Spleen (tissue), 11 donors: ENCODE results near the gene ALKBH6. TPM values are rescaled to one million over a fixed set of nuclear protein-coding genes. Genes with fewer than 3 reads are reported as not detected.
A peak's percentile ranks its signal among the peaks of the same experiment; 100 is the strongest.

ENCODE experiments used
- DNase-seq: peaks from one replicate; pipeline ENCODE4 v3.0.0-alpha.2; 2020
- H3K27ac ChIP-seq, 8 donors: fragments of 200-600 bp; sonication (generic) in 7 of 8; 1 replicate in 4 of 8; 2 replicates in 4 of 8; pipeline versions ENCODE4 v1.5.0 to v1.8.0; 2016 to 2021; ENCODE audit warnings: inconsistent platforms in 4 of 8, mild to moderate bottlenecking in 4 of 8, moderate library complexity in 1 of 8
- H3K27me3 ChIP-seq, 7 donors: fragments of 200-600 bp; sonication (generic) in 6 of 7; replicated peaks in 1 of 7; 1 replicate in 4 of 7; 2 replicates in 3 of 7; pipeline versions ENCODE4 v1.5.0 to v1.8.0; 2016 to 2021; ENCODE audit warnings: inconsistent platforms in 3 of 7, mild to moderate bottlenecking in 1 of 7
- H3K36me3 ChIP-seq, 6 donors: fragments of 200-600 bp; sonication (generic) in 5 of 6; 1 replicate in 4 of 6; 2 replicates in 2 of 6; pipeline versions ENCODE4 v1.5.0 to v1.8.0; 2016 to 2021; ENCODE audit warnings: inconsistent platforms in 2 of 6
- H3K4me1 ChIP-seq, 6 donors: fragments of 200-600 bp; sonication (generic) in 5 of 6; 1 replicate in 3 of 6; 2 replicates in 3 of 6; pipeline versions ENCODE4 v1.5.0 to v1.8.0; 2016 to 2021; ENCODE audit warnings: inconsistent platforms in 3 of 6
- H3K4me3 ChIP-seq, 8 donors: fragments of 200-600 bp; sonication (generic) in 7 of 8; 1 replicate in 4 of 8; 2 replicates in 4 of 8; pipeline versions ENCODE4 v1.5.0 to v1.8.0; 2016 to 2021; ENCODE audit warnings: inconsistent platforms in 4 of 8, mild to moderate bottlenecking in 4 of 8, moderate library complexity in 2 of 8
- H3K9me3 ChIP-seq, 8 donors: fragments of 200-600 bp; sonication (generic) in 7 of 8; 1 replicate in 4 of 8; 2 replicates in 4 of 8; pipeline versions ENCODE4 v1.5.0 to v1.8.0; 2016 to 2021; ENCODE audit warnings: inconsistent platforms in 4 of 8
- CTCF ChIP-seq, 11 experiments: fragments of 200-600 bp in 7 of 11; fragments of 450-650 bp in 4 of 11; sonication (generic) in 4 of 11; IDR thresholded peaks in 8 of 11; conservative IDR thresholded peaks in 3 of 11; 1 replicate in 7 of 11; 2 replicates in 4 of 11; pipeline versions ENCODE4 v1.4.0 to v1.8.0; 2016 to 2021; ENCODE audit warnings: antibody characterized with exemption in 11 of 11, inconsistent platforms in 4 of 11, mild to moderate bottlenecking in 1 of 11
- POLR2A ChIP-seq, 3 donors: fragments of 450-650 bp; IDR thresholded peaks; one replicate each; pipeline ENCODE4 v1.5.1; 2017; ENCODE audit warnings: antibody characterized with exemption in 3 of 3, mild to moderate bottlenecking in 1 of 3
- POLR2AphosphoS5 ChIP-seq, 3 donors: sonication (generic); formaldehyde crosslinking; IDR thresholded peaks; one replicate each; pipeline ENCODE4 v1.5.1; 2017; ENCODE audit warnings: antibody characterized with exemption in 3 of 3
- WGBS, 5 donors: extraction: QIAGEN DNeasy Blood & Tissue Kit in 3 of 5; methylation state at CpG; one replicate each; pipeline versions ENCODE4 v1.1.5 to v1.1.7; 2013 to 2018; 5-methylcytosine and 5-hydroxymethylcytosine counted together
- intact Hi-C: fragments of 100-400 bp; cut with DNase I; formaldehyde crosslinking; loops from one replicate; pipeline ENCODE4 v1.15.0; 2023; ENCODE audit warnings: low total_unique reads
- polyA plus RNA-seq, 3 donors: library from polyadenylated mRNA; stranded (reverse); fragments of 200-250 nt; gene quantifications; one replicate each; pipeline ENCODE4 v1.2.1, GENCODE V29; 2013
- total RNA-seq, 7 donors: library from RNA; depleted of rRNA in 3 of 7; stranded (reverse); fragments of >200 nt in 3 of 7; fragmentation: NEBNext Ultra II Directional in 4 of 7; extraction: Animal tissue kit (Norgen Biotek cat#: 25700) in 4 of 7; gene quantifications; one replicate each; pipeline versions ENCODE4 v1.1.0 to v1.2.1, GENCODE V29; 2016 to 2021
- donor health status: healthy with polysubstance abuse.
- donor health status: DM: no; HTN: no; CAD: no; lungs with moderate emphysema.
- donor health status: DM: no; HTN: no; CAD: no.
- donor health status: Bipolar disorder and iron deficiency.
- donor health status: healthy.
- donor health status: DM: no; HTN: no; CAD: no.
- donor health status: DM: yes; HTN: yes; CAD: no.

ALKBH6 gene
- total and polyA plus RNA-seq, 10 donors, result 21.3 to 65.3 (median 26.3) TPM

GRCh38 chr19:36059180-36059910 is 45.3 kb upstream of the ALKBH6 start:
- Histone ChIP-seq H3K27ac (no peak overlapping the region), H3K9me3 (no peaks in the 10 kb centered on the region), H3K27me3 (no peaks in the 10 kb centered on the region), H3K4me1 (peaks cover 3 to 19% (median 12%) of the 10 kb centered on the region in 6 donors), H3K4me3 (no peak overlapping the region), H3K36me3 (peaks cover 0 to 54% (median 0%) of the 10 kb centered on the region in 6 donors)
- TF ChIP-seq CTCF (IDR thresholded peaks at IDR 0.05 in 8 of 11, conservative IDR thresholded peaks at IDR 0.05 in 3 of 11) (no peak), POLR2A (IDR thresholded peaks at IDR 0.05) (no peak), POLR2AphosphoS5 (IDR thresholded peaks at IDR 0.05) (no peak)
- WGBS, 5 donors, result 86 to 95% (median 90%) methylated on average over 6 of the region's 6 CpGs
- intact Hi-C loops, result loop anchor here (5.0 to 10.0 kb wide), 2 partner anchors 55 to 108 kb away; partner anchors contain the start of genes OVOL3, POLR2I and TBCB
- DNase-seq, result no peak

- Histone ChIP-seq H3K36me3 (peaks cover 0 to 49% (median 0%) of the 10 kb centered on the region in 6 donors), H3K9me3 (no peaks in the 10 kb centered on the region), H3K27me3 (no peaks in the 10 kb centered on the region), H3K27ac (no peak overlapping the region), H3K4me3 (no peak overlapping the region), H3K4me1 (peaks cover 3 to 21% (median 13%) of the 10 kb centered on the region in 6 donors)
- TF ChIP-seq CTCF (IDR thresholded peaks at IDR 0.05 in 8 of 11, conservative IDR thresholded peaks at IDR 0.05 in 3 of 11) (no peak), POLR2A (IDR thresholded peaks at IDR 0.05) (no peak), POLR2AphosphoS5 (IDR thresholded peaks at IDR 0.05) (no peak)
- intact Hi-C loops, result loop anchor here (5.0 to 10.0 kb wide), 2 partner anchors 56 to 109 kb away; partner anchors contain the start of genes OVOL3, POLR2I and TBCB
- no peak for DNase-seq
- WGBS, 5 donors, result 91 to 99% (median 96%) methylated on average over 12 of the region's 12 CpGs
Observed at GRCh38 chr19:36058481-36059179, 44.6 kb upstream of the ALKBH6 start.

GRCh38 chr19:36054733-36055686 is 41.0 kb upstream of the ALKBH6 start, which contains the start of gene WDR62:
Gene WDR62, plus strand, starts transcription at chr19:36054897. Its CDS starts 75 bp downstream, at chr19:36054972.
- WGBS, 5 donors, result 1 to 4% (median 1%) methylated on average over 29 to 76 of the region's 76 CpGs
- intact Hi-C loops, result loop anchor here (5.0 to 10.0 kb wide), 2 partner anchors 60 to 112 kb away; partner anchors contain the start of genes OVOL3, POLR2I and TBCB
- peaks cover 0 to 19% (median 0%) of the 10 kb centered on the region in 6 donors for H3K36me3 ChIP-seq
- DNase-seq, result peak; percentile 96
- no peaks in the 10 kb centered on the region for H3K27me3 ChIP-seq
- H3K27ac ChIP-seq, result peak within 1 kb of the TSS; percentile 94 to 99 (median 98)
- peak in 4 of 11 experiments; percentile 2 to 50 (median 36) for TF ChIP-seq CTCF (IDR thresholded peaks at IDR 0.05 in 8 of 11, conservative IDR thresholded peaks at IDR 0.05 in 3 of 11)
- TF ChIP-seq POLR2AphosphoS5 (IDR thresholded peaks at IDR 0.05), result no peak
- no peak for TF ChIP-seq POLR2A (IDR thresholded peaks at IDR 0.05)
- H3K9me3 ChIP-seq, result no peaks in the 10 kb centered on the region
- peak within 1 kb of the TSS; percentile 60 to 87 (median 78) for H3K4me3 ChIP-seq
- H3K4me1 ChIP-seq, result peaks cover 6 to 34% (median 21%) of the 10 kb centered on the region in 6 donors
